ENCODE data around the gene TBC1D22A. TPM values are rescaled to one million over a fixed set of nuclear protein-coding genes. Genes with fewer than 3 reads are reported as not detected.

TBC1D22A gene
- total RNA-seq, 1 experiment from 2014 or later = 12.2 TPM

GRCh38 chr22:47175151-47176025 lies 412.9 kb downstream of the TBC1D22A start:
- no peak for DNase-seq (ENCODE audit: low read depth)

GRCh38 chr22:47176026-47176389 lies 413.6 kb downstream of the TBC1D22A start:
- DNase-seq (ENCODE audit: low read depth) = no peak

GRCh38 chr22:47176573-47177333 lies 414.3 kb downstream of the TBC1D22A start:
- DNase-seq (ENCODE audit: low read depth) = no peak

- no peak for DNase-seq (ENCODE audit: low read depth)
Observed at GRCh38 chr22:47177334-47177815, 414.9 kb downstream of the TBC1D22A start.

DNA sequence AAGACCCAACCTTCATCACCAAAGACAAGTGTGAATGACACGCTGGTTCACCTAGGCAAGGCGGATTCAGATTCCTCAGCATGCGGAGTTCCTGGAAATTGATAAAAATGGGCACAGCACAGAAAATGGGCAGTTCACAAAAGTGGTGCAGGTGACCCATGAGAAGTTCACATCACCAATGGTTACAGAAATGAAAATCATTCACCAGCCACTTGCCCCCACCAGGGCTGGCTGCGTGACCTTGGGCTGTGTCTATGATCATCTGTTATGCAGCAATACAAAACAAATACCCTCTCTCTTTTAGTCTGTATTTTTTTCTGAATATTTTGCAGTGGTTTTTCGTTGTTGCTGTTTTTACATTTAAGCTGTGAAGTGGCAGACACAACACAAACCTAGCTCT lies 415.9 kb downstream of the TBC1D22A start:
- DNase-seq (ENCODE audit: low read depth) = no peak

- DNase-seq (ENCODE audit: low read depth) = no peak
Observed at GRCh38 chr22:47180796-47181195, 418.3 kb downstream of the TBC1D22A start.

DNA sequence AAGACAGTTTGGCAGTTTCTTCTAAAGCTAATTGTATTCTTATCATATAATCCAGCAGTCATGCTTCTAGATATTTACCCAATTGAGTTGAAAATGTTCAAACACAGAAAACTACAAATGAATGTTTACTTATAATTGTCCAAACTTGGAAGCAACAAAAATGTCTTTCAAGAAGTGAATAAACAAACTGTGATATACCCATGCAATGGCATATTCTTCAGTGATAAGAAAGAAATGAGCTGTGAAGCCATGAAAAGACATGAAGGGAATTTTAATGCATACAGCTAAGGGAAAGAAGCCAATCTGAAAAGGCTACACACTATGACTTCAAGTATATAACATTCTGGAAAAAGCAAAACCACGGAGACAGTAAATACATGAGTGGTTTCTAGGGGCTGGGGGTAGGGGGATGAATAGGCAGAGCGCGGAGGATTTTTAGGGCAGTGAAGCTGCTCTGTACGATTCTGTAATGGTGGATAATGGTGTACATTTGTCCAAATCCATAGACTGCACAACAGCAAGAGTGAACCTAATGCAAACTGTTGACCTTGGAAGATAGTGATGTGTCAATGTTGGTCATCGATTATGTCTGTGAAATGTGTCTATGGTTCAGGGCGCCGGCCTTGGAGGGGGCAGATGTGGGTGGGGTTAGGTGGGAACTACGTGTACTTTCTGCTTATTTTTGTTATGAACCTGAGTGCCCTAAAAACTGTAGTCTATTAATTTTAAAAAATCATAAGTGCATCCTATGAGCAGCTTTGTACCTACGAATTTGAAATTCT lies 424.9 kb downstream of the TBC1D22A start:
- DNase-seq (ENCODE audit: low read depth) = no peak

DNA sequence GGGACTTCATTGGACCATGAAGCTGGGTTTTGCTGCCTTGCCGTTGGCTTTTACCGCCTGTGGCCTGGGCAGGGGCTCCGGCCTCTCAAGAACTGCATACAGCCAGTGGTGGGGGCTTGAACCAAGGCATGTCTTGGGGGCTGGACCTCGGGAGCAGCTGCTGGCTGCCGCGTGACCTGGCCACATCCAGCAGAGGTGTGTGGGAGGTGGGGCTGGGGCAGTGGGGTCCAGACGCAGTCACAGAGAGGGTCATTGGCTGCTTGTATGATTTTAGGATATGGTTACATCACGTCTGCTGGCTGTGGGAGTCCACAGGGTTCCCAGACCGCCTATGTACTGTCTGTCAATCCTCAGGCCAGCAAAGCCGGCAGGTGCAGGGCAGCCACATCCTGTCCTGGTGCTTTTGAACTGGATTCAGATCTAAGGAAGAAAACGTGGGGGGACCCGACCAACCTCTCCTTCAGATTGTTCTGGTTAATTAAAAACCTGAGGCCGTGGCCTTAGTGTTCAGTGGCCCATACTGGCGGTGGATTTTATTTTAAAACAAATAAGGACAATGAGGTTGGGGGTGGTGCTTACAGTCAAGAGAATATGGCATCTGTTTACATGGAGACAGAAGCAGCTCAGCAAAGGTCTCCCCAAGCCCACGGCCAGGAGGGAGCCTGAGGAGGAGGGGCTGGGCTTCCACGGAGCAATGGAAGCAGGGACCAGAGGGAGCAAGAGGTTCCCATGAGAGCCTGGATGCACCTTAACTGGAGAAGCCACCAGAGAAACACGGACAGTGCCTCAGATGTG lies 426.0 kb downstream of the TBC1D22A start:
- no peak for DNase-seq (ENCODE audit: low read depth)

- DNase-seq (ENCODE audit: low read depth) = no peak
Observed at GRCh38 chr22:47189056-47189916, 426.8 kb downstream of the TBC1D22A start.

- no peak for DNase-seq (ENCODE audit: low read depth)
Observed at GRCh38 chr22:47190276-47190956, 428.0 kb downstream of the TBC1D22A start.

- DNase-seq (ENCODE audit: low read depth) = no peak
Observed at GRCh38 chr22:47190957-47191670, 428.7 kb downstream of the TBC1D22A start.

DNA sequence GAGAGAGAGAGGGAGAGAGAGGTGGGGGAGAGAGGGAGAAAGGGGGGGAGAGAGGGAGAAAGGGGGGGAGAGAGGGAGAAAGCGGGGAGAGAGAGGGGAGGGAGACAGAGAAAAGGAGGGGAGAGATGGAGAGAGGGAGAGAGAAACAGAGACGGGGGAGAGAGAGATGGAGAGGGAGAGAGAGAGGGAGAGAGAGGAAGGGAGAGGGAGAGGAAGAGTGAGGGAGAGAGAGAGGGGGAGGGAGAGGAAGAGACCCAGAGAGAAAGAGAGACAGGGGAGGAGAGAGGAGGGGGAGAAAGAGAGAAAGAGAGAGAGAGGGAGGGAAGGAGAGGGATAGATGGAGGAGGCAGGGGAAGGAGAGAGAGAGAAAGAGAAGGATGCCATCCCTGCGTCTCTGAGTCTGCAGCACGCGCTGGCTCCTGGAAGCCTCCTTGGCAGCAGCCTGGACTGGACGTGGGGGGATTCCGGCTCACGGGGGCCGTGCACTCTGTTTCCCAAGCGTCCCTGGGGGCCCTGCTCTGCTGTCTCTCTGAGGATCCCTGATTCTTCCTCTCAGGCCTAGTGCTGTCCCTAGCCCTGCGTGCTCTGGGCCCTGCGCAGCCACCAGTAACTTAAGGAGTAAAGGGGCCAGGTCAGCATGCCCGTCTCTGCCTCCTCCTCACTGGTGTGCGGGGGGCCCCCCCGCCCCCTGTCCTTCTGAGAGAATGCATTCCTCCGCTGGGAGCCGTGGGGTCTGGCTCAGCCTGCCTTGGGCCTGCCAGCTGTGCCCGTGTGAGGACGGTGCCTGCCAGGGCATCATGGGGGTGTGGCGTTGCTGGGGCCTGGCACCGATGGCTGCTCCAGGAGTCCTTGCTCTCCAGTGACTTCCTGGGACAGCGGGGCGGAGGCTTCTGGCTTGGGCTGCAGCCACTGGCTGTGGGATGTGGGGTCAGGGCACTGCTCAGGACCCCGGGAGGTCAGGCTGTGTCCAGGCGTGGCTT lies 429.5 kb downstream of the TBC1D22A start:
- no peak for DNase-seq (ENCODE audit: low read depth)

DNA sequence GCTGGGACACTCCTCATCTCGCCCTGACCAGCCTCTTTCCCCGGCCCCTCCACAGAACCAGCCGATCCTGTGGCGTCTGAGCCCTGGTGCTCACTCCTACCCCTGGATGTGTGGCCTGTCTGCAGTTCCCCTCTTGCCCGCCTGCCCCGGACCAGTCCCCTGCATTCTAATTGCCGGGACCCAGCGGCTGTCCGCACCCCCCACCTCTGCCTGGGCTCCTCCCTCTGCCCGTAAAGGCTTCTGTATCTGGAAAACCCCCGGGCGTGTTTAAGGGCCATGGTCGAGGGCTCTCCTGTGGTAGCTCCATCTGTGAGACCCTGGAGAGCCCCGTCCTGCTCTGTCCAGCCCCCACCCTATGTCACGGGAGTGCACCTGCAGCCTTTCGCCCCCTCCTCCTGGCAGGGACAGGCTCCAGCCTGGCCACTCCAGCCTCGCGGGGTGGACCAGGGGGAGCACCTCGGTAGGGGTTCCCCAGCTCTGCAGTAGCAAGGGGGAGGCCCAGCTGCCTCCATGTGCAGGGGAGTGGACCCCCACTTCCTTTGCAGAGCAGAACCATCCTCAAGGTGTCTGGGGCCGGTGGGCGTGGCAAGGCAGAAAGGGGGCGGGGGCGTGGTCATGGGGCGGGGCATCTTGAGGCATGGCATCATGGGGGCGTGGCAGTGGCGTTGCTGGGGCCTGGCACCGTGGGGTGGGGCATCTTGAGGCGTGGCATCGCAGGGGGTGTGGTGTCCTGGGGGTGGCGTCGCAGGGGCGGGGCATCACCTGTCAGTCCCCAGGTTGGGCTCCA lies 430.4 kb downstream of the TBC1D22A start:
- DNase-seq (ENCODE audit: low read depth) = no peak

GRCh38 chr22:47193606-47194329 lies 431.3 kb downstream of the TBC1D22A start:
- DNase-seq (ENCODE audit: low read depth) = no peak

DNA sequence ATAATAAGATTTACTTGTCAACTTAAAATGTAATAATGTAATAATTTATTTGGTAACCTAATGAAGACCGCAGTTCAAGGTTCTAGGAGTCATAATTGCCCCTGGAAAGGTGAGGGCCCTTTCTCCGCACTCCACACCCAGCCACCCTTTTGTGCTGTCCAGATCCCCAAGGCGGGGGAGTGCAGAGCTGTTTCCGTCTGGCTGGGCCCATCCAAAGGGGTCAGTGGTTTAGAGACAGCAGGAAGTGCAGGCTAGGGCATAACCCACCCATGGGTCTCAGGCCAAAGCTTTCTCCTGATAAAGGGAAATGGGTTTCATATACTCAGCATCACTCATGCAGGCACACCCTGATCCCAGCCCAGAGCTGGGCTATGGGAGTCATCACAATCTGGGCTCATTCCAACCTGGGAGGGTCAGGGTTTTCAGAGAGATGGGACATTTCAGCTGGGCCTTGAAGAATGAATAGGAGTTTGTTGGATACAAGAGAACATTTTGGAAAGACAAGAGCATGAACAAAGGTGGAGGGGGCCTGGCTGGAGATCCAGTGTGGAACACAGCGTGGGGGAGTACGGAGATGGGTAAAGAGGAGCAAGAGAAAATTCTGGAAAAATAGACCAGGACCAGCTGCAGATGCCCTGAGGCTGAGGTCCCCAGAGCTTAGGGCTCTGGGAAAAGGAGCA lies 432.2 kb downstream of the TBC1D22A start:
- peak; percentile 11 for DNase-seq (ENCODE audit: low read depth)
